ENCODE results near the gene NT5C3A.
"Not testable (repeated sequence)": the region's sequence is repeated elsewhere in the genome, so short reads cannot be mapped to it uniquely, and the experiment has no call there.

The NT5C3A gene

DNA sequence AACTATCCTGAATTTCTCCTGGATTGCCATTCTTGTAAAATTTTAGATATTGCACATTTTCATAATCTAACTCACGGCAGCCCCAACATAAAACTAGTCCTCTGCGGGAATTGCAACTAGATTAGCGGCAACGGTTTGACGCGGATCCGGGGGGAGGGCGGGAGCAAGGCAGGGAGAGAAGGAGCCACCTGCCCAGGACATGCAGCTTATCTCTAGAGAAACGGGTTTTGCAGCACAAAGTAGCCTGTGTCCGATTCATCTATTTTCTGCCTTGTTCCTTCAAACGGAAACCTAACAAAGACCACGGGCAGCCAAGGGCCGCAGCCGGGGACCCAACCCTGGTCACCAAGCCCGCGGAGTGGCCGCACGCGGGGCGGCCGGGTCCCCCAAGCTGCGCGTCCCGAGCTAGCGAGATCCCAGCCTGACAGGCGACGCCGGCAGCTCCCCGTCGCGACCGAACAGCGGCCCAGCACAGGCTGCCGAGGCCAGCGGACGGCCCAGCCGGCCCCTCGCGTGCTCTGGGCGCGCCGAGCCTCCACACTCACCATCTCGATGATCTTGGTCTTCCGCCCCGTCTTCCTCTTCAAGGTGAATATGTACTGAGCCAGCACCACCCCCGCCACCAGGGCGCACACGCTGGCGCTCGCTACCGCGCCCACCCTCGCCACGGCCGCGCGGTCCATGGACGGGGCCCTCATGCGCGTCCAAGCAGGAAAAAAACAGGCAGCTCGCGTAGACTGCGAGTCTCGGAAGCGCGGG, at the start of gene NT5C3A:
NT5C3A (minus strand) TSS at position 754 of the 759 bp plus-strand sequence; CDS start at position 683, 71 bp downstream.
- DNase-seq = no peak

DNA sequence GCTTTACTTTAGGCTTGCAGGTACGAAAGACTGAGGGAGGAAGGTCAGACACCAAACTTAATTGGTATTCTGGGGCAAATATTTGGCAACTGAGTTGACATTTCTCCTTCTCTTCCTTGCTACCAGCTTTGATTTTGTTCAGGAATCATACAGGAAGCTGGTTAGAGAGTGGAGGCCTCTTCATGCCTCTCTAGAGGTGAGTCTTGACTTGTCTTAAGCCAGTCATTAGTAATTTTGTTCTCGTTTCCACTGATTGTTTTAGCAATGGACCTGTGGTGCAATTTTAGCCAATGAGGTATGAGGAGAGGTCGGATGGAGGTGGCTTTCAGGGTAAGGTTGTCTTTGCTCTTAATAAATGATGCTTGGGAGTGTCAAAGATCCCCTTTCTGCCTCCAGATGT, 49.0 kb upstream of the NT5C3A start:
- DNase-seq = no peak

DNA sequence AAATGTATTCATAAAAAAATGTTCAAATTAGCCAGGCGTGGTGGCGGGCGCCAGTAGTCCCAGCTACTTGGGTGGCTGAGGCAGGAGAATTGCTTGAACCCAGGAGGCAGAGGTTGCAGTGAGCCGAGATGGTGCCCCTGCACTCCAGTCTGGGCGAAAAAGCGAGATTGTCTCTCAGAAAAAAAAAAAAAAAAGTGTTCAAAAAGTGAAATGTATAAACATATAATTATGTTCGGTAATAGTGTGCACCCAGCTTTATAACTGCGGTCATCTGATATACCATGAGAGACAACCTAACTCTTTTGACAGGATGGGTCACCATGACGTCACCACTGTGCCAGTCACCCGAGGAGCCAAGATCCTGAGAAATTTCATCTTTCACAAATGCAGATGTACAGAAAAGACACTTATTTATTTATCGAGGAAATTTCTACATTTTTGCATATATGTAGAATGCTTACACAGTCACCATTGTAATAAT, 47.2 kb upstream of the NT5C3A start:
- DNase-seq = no peak

DNA sequence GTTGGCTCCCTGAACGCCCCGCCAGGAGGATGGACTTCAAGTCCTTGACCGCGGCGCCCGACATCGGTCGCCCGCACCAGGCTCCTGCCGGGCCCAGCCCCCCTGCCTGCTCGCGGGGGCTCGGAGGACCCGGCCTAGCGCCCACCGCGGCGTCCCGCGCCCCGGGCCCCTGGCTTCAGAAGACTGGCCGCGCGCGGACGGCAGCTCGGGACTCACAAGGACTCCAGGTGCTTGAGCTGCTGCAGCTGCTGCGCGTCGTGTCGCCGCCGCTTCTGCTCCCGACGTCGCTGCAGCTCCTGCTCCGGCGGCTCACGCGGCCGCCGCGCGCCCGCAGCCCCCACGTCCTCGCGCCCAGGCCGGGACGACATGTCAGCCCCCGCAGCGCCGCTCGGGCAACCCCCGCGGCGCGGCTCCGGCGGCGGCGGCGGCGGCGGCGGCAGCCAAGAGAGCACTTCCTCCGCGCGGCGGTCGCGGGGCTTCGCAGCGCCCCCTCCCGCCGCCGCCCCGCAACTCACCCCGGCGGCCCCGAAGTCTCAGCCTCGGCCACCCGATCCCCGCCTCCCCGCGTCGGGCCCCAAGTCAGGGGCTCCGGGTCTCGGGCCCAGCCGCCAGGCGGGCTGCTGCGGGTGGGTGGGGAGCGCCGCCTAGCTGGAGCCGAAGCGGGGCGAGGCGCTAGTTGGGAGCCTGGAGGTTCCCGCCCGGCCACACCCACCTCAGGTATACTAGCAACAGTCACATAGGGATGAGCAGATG, 46.6 kb upstream of the NT5C3A start, which contains the start of gene RP9:
RP9 (minus strand) TSS at position 400 of the 753 bp plus-strand sequence; CDS start at position 368, 32 bp downstream.
- DNase-seq = peak; percentile 14

DNA sequence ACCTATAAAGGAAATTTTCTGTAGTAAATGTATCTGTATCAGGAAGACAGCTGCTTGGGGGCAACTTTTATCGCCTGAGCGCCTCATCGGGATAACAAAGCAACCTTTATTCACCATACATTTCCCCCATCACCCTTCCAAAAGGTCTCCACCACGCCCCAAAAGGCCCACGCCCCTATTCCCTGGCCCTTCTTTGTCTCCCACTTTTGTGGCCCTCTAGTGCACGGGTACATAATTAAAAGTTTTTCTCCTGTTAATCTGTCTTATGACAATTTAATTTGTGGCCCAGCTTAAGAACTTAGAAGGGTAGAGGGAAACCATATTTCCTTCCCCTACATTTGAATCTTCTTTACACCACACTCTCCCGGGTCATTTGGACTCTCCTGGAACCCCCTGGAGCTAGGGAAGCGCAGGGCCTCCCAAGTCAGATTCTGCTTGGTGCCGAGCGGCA, 46.0 kb upstream of the NT5C3A start:
- no peak for DNase-seq

DNA sequence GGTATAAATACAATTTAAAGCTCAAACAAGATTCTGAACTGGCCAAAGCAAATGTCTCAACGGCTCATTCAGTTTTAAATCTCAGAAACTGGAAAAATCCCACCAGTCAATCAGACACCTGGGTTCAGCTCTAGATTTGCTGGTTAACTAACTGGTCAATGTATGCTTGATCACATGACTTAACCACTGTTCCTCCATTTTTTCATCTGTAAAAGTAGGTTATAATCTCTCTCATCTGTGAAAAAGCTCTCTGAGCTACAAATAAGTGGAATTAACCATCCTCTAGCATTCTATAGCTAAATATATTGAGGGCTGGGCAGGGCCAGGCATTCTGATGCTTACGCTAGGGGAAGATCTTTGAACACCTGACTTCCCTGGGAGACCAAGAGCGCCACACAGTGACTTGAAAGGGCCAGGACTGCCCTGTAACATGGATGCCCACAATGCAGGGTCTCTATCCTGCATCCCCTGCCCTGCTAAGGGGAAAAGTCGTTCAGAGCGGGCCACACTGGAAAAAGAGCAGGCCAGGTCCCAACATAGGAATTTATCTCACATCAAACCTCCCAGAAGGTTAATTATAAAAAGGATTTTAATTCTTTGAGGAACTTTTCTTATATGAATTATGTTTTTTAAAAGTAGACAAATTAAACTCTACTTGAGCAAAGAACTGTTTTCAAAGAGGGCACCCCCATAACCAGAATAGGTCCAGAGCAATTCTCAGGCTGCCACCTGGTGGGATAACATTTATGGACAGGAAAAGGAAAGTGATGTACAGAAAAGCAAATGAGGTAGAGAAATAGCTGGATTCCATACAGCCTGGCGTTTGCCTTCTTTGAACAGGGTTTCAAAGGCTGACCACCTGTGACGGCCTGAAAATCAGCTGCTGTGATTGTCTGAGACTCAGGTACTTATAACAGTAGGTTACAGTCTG, 44.8 kb upstream of the NT5C3A start:
- DNase-seq = no peak

DNA sequence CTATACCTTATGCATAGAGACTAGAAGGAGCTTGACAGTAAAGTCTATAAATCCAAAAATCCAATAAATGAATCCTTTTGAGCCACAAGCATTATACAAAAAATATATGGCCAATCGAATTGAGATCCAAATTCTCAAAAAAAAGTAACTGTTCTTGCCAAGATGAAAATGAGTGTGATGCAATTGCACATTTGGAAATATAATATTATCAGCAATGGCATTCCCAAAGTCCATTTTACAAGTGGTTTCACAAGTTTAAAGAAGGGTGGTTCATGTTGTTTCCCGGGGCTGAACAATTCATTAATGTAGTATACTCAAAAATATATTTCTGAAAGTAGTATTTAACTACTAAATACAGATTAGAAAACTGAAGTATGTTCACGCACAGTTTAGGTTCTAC, 39.3 kb upstream of the NT5C3A start:
- DNase-seq = no peak

DNA sequence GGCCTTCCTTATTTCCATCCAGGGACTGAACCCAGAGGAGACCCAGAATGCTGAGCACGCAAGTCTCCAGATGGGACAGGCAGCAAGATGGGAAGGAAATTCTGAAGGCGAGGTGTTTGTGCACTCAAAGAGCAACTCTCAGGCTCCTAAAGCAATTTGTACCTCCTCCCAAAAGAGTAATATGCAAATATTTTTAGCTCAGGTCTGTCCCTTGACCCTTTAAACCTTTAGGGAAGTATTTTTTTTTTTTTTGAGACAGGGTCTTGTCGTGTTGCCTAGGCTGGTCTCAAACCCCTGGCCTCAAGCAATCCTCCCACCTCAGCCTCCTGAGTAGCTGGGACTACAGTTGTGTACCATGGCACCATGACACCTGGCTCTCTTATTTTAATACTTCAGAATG, 38.2 kb upstream of the NT5C3A start:
- DNase-seq = no peak

DNA sequence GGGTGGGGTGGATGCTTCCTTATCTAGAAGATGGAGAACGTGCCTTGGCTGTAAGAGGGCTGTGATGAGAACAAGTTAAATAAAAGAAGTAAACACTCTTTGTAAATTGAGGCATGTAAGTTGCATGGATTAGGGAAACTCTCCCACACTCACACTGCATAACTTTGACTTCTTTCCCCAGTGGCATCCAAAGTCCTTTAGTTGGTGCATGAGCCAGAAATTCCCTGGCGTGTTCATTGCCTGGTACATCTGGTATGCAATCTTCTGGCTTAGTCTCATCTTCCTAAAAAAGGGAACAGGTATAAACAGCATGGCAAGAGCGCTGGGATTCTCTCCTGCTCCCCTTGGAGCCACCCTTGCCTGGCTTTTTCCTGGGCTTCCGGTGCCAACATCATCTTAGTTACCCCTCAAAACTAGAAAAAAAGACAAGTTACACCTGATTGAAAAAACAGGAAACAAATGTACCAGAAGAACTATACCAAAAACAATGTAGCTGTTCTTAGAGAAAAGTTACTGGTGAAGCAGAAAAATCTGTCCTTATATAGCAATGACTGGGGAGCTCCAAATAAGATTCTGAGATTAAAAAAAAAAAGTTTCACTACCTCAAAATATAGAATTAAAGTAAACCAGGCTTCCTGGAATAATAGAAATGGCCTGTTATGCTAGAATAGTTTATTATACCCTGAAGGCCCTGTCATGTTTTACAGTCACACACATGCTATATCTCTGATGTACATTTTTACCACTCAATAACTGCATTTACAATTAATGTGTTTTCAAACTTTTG, 36.8 kb upstream of the NT5C3A start:
- DNase-seq = no peak

DNA sequence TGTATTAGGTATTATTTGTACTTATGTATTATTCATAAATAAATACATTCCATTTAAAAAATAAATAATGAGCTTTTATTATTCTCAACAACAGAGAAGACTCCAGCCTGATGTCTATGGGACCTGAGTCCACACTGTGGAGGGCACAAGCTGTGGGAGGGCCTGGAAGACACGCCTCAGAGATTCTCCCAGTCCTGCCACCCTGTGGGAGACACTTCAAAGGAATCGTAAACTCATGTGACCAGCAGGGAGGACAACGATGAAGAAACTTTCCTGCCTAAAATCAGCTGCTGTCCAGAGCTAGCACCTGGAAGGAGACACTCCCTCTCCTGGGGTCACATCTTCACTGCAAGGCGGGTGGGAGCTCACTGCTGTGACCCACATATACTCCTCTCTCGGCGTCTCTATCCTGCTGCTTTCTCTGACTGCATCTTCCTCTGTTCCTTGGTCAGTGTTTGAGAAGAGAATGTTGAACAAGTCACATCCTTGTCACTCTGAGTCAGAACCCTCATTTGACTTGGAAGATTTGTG, 32.2 kb upstream of the NT5C3A start:
- DNase-seq = not testable (repeated sequence)

DNA sequence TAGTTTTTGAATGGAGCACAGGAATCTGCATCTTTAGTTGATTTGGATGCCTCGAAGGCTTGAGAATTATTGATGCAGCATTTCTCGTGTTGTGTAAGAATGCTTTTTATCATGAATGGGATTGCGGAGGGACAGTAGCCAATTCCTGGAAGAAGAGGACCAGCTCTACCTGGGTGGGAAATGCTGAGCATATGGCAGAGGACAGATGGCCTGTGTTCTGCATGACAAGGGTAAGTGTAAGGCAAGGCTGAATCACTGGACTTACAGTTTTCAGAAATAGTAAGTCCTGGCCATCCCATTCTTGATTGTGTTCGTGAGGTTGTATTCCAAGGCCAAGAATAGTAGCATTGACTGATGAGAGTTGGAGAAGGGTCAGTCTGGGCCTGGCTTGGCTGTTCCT, 30.7 kb upstream of the NT5C3A start:
- no peak for DNase-seq

DNA sequence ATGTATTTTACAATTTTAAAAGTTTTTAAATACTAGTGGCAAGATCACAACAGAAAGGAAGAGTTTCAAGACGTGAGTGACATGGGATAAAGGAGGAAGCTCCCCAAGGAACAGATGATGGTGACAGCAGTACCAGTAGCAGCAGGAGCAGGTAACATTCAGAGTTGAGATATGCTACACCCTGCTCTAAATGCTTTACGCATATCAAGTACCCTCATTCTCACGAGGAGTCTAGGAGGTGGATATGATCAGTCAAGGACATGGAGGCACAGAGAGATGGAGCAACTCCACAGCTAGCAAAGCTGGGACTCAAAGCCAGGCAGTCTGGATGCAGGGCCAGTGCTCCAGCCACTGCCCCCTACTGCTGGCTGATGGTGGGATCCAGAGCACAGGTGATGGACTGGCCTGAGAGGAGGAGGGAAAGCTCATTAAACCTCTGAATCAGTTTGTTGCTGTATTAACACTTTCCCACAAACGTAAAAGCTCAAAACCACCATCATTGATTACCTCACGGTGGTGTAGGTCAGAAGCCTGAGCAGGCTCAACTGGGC, 29.1 kb upstream of the NT5C3A start:
- no peak for DNase-seq

DNA sequence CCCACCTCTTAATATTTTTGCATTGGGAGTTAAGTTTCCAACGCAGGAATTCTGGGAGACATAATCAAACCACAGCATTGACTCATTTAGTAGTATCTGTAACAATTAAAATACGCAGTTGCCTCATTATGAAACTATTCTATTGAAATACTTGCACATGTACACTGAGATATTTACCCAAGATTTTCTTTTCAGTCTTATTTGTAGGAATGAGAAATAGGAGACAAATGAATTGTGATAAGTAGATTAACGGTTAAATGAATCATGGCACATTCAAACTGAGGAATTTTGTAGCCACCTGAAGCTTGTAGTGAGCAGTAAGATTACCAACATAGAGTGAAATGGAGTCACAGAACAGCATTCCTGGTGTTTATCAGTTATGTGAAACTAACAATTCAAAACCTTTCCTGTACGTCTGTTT, 28.5 kb upstream of the NT5C3A start:
- no peak for DNase-seq

DNA sequence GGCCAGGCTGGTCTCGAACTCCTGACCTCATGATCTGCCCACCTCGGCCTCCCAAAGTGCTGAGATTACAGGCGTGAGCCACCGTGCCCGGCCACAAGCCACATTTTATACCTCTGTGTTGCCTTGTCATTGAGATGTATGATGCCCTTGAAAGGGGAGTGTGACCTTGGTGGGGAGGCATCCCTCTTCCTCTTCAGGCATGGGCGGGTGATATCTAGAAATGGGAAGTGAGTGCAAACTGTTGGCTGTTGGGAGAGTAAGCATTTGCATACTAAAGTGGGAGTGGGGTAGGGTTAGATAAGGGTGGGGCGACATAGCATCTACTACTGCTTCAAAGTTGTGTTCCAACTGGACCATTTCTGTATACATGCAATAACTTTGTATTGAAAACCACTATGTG, 26.6 kb upstream of the NT5C3A start:
- no peak for DNase-seq

DNA sequence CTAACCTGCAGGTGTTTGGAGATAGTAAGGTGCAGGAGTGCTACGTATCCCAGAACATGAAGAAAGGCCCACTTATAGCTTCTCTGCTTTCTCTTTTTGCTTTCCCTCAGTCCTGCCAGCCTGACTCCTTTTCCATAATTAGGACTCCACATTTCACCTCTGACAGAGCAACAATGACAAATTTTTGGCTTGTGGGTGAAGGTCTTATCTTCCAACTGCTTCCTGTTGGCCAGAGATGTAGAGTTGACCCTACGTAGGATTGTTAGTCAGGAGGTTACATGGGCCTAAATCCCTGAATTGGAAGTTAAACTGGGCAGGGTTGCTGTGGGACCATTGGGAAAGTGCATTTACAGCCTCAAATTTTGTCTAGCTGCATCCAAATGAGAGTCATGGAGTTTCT, 25.3 kb upstream of the NT5C3A start:
- no peak for DNase-seq

DNA sequence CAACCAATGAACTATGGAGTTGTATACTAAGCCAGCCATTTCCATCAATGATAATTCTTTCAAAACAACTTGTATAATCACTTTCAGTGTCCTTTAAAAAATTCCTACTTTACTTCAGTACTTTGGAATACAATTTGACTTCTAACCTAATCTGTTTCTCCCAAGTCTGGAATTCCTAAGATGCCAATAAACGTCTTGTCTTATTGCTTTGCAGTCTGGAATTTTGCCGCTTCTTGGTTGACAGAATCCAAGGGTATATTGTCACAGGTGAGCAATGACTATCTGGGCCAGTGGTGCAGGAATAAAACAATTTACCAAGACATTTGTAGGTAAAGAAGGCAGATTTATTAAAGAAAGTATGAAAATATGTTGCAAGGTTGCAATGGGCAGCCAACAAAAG, 24.8 kb upstream of the NT5C3A start:
- DNase-seq = no peak

DNA sequence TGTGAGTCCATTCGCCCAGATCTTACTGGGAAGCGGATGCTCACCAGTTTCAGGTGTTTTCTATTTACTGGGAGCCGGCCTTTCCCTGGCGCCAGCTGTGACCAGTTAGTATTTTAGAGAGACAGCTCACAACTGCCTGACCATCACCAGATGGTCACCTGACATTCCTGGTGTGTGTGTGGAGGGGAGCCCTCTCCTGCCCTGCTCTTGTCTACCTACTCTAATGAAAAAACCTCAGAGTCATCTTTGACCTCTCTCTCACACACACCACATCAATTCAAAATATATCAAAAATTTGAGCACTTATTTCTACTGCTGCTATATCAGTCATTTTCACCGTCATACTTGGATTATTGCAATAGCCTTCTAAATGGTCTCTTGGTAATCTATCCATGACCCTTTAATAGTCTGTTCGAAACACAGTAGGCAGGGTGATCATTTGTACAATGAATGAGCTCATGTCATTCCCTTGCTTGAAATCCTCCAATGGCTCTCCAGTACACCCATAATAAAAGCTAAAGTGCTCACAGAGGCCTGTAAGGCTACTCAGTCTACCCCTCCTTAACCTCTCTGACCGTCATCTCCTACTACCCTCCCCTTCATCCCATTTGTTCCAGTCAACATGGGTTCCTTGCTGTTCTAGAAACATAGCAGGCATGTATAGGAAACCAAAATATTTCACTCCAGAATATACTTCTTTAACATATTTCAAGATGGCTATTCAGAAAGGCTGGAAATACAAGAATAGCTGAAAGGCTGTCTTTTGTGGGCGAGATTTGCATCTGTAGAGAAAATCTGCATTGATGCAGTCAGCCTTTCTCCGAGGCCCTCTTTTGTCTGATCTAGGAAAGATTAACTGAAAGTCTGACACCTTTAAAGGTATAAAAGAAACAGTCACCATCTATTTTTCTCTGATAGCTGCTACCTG, 17.5 kb upstream of the NT5C3A start:
- no peak for DNase-seq

DNA sequence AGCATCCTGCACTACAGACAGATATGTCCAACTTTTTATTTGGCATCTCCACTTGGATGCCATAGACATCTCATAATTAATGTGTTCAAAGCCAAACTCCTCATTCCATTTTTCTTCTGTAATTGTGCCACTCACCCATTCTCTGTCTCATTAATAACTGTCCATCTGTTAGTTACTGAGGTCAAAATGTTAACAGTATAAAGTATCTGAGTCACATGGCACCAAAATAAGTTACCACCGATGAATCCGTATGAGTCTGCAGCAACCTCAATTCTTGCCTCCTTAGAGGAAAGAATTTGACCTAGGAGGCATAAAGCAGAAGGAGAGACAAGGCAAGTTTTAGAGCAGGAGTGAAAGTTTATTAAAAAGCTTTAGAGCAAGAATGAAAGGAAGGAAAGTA, 16.5 kb upstream of the NT5C3A start:
- DNase-seq = no peak

DNA sequence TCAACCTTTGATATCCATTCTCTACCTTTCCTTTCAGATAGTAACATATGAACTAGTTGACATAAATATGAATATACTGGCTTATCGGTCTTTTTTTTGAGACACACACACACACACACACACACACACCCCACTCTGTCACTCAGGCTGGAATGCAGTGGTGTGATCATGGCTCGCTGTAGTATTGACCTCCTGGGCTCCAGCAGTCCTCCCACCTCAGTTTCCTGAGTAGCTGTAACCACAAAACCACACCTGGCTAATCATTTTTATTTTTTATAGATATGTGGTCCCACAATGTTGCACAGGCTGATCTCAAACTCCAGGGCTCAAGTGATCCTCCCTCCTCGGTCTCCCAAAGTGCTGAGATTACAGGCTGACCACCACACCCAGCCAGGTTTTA, 14.2 kb upstream of the NT5C3A start:
- DNase-seq = no peak

DNA sequence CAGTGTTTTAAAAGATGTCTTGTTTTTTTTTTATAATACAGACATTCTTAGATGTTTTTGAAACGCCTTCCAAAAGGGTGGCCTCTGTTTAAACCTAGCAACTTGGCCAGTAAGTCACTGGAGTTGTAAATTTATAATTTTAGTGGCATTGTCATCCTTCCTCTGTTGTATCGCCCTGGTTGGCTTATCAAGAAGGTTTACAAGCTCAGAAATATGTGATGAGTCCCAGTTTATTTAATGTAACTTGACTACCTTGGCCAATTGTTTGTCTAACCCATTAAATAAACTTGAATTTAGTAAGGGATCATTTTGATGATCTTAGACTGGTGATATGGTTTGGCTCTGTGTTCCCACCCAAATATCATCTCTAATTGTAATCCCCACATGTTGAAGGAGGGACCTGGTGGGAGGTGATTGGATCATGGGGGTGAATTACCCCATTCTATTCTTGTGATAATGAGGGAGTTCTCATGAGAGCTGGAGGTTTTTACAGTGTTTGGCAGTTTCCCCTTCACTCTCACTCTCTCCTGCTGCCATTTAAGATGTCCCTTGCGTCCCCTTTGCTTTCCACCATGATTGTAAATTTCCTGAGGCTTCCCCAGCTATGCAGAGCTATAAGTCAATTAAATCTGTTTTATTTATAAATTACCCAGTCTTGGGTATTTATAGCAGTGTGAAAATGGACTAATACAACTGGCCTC, 13.4 kb upstream of the NT5C3A start:
- no peak for DNase-seq

All from NCI-H1436 treated with DMSO at 0.1 percent for 48 hours (cell line).